GM19193 (cell line): ENCODE results near the gene DTX1.
A peak's percentile ranks its signal among the peaks of the same experiment; 100 is the strongest.

Experiments
- POLR2A ChIP-seq: IDR thresholded peaks from 4 replicates; pipeline ENCODE4 v1.6.1; 2011; ENCODE audit not compliant: insufficient read depth, insufficient read length; ENCODE audit errors: extremely low read depth

Gene DTX1

DNA sequence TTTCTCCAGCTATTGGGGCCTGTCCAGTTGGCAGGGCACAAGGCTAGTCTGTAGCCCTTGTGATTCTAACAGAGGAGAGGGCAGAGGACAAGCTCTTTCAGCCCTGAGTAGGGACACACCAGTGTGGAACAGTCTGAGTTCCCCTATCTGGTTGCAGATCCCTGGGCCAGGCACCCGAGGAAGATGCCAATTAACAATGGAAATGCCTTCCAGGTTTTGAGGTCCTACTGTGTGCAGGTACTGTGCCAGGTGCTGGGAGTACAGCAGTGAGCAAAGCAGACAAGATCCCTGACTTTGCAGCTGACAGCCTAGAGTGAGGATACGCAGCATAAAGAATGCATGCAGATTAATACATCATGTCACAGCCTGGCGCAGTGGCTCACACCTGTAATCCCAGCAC, 17.1 kb downstream of the DTX1 start:
- TF ChIP-seq POLR2A: no peak

- TF ChIP-seq POLR2A: no peak
These were observed 18.7 kb downstream of the DTX1 start for GRCh38 chr12:113075137-113075683.

DNA sequence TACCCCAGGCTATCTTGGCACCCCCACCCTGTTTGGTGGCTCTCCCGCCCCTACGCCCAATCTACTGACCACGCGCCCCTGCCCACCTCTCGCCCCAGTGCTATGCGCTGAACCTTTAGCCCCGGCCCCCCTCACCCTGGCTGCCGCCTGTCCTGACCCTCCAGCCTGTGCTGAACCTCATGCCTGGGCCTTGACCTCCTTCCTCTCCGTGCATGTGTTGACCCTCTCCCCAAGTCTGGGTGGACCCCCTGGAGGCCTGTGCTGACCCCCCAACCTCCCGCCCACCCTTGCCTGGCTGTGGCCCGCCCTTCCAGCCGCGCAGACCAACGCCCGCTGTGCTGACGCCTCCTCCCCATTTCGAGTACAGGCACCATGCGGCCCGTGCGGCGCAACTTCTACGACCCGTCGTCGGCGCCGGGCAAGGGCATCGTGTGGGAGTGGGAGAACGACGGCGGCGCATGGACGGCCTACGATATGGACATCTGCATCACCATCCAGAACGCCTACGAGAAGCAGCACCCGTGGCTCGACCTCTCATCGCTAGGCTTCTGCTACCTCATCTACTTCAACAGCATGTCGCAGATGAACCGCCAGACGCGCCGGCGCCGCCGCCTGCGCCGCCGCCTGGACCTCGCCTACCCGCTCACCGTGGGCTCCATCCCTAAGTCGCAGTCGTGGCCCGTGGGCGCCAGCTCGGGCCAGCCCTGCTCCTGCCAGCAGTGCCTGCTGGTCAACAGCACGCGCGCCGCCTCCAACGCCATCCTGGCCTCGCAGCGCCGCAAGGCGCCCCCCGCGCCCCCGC, 20.7 kb downstream of the DTX1 start:
- no peak for TF ChIP-seq POLR2A

DNA sequence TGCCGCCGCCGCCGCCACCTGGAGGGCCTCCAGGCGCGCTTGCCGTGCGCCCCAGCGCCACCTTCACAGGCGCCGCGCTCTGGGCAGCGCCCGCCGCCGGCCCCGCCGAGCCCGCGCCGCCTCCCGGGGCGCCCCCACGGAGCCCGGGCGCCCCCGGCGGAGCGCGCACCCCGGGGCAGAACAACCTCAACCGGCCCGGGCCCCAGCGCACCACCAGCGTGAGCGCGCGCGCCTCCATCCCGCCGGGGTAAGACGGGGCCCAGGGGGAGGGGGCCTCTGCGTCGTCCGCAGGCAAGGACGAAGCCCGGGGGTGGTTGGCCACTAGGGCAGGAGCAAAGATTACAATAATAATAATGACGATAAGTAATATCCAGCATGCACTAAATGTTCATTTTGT, 21.3 kb downstream of the DTX1 start:
- no peak for TF ChIP-seq POLR2A

- TF ChIP-seq POLR2A: no peak
These were observed 25.3 kb downstream of the DTX1 start for GRCh38 chr12:113081873-113082272.

GRCh38 chr12:113082486-113083148, 26.1 kb downstream of the DTX1 start:
- no peak for TF ChIP-seq POLR2A

- TF ChIP-seq POLR2A: no peak
These were observed 27.4 kb downstream of the DTX1 start for GRCh38 chr12:113083863-113084435.

- no peak for TF ChIP-seq POLR2A
These were observed 30.0 kb downstream of the DTX1 start for GRCh38 chr12:113086249-113087164.

DNA sequence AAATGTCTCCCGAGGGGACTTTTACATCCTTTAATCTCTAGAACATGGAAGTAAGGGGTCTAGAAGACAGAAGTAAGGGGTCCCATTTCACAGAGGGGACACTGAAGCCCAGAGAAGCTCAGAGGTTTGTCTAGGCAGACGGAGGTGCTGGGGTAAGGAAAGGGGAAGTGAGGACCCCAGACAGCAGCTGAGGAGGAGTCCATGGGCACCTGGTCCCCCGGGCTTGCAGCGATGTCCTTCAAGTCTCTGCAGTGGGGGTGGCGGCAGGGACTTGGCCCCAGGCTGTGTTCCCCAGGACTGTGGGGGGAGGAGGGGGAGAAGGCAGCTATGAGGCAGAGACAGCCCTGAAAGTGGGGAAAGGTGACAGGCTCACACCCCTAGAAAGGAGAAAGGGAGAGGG, 30.7 kb downstream of the DTX1 start:
- no peak for TF ChIP-seq POLR2A

DNA sequence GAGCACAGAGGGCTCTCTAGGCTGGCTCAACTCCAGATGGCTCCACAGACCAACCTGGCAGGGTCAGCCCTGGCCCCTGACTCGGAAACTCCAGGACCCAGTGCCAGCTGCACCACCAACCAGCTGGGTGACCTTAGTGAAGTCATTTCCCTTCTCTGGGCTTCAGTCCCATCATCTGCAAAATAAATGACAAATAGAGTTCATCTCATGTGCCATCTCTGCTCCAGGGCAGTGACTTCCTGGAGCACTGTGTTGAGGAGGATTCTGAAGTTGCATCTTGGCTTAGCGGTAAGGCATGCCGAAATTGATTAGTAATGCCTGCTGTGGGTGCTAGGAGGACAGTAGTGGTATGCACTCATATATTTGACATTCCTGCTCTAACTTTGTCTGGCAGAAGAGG, 31.5 kb downstream of the DTX1 start:
- no peak for TF ChIP-seq POLR2A

DNA sequence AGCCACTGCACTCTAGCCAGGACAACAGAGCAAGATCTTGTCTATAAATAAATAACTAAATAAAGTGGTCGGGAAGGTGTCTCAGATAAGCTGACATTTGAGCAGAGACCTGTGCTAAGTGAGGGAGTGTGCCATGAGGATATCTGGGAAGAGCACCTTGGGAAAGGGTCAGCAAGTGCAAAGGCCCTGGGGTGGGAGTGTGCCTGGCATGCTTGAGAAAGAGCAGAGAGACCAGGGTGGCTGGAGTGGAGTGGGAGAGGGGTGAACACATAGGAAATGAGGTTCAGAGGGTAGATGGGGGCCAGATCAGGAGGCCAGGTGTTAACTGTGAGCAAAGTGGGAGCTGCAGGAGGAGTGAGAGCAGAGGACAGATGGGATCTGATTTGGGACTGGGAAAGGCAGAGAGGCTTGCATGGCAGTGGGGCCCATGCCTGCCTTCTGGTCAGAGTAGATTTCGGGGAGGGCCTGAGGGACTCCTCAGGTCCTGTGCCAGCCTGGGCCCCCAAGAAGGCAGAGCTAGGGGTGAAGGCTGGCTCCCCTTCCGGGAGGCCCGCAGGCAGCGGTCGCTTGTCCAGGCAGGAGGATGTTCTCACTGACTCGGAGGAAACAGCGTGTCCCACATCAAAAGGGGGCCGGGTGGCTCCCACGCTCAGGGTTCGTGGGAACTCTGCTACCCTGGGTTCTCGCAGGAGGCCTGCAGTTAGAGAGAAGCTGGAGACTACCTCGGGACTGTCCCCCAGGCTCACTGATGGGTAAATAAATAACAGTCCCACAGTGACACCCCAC, 32.6 kb downstream of the DTX1 start:
- peak; percentile 25 for TF ChIP-seq POLR2A

GRCh38 chr12:113089839-113090238, 33.3 kb downstream of the DTX1 start:
- TF ChIP-seq POLR2A: no peak

DNA sequence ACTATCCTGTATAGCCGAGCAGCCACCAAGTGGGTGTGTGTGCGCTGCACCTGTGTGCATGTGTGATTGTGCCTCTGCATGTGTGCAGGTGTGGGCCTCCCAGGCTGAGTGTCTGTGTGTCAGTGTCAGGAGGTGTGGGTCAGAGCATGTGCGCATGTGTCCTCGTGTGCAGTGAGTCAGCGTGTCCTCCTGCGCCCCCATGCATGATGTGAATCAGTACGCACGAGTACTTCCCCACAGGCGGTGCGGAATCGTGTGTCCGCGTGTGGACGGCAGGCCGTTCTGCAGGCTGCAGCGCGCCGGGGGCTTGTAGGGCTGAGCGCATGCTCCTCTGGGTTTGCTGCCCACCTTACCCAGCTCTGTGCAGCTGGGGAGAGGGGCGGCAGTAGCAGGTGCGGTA, 34.2 kb downstream of the DTX1 start:
- TF ChIP-seq POLR2A: no peak

DNA sequence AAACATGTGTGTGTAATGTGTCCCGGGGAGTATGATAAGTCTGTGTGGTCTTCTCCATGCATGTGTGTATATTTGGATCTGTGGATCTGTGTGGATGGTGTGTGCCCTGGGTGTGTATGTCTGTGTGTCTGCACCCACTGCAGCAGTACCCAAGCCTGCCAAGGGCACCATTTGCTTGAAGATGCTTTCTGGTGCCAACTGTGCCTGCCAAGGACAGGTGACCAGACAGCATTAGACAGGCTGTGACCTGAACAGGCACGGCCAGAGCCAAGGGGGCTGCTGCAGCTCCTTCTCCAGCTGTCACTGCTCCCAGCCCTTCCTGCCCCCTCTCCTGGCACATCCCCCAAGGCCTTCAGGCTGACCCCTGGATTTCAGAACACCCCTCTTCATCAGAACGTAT, 35.0 kb downstream of the DTX1 start:
- TF ChIP-seq POLR2A: no peak

DNA sequence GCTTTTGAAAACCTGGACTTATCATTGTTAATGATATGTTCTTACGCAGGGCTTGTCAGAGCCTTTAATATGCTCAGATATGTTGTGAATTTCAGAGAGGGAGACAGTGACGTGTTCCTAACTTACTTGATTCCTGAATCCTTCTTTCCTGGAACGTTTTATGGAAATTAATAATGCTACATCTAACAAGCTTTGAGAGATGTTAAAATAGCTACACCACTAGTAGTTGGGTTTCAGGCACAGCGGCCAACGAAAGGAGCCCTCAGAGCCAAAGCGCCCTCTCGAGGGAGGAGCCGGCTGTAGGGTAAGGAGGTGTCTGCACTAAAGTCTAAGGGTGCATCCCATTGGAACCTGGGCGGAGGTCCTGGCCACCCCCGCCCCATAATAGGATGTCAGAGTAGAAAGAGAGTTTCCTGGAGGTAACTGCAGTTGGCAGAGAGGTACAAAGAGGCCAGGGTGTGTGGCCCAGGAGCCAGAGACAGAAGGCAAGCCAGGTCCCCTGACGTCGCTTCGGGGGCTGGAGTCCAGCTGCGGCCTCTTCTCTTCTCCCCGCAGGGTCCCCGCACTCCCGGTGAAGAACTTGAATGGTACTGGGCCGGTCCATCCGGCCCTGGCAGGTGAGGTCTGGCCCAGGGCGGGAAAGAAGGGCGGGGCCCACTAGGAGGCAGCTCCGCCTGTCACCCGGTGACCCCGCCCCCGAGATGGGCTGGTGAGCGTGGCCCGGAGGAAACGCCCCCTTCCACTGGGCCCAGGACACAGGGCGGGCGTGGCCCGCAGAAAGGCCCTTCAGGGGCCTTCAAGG, 36.3 kb downstream of the DTX1 start:
- TF ChIP-seq POLR2A: no peak
